Measurements from ENCODE around the gene VEZF1.

DNA sequence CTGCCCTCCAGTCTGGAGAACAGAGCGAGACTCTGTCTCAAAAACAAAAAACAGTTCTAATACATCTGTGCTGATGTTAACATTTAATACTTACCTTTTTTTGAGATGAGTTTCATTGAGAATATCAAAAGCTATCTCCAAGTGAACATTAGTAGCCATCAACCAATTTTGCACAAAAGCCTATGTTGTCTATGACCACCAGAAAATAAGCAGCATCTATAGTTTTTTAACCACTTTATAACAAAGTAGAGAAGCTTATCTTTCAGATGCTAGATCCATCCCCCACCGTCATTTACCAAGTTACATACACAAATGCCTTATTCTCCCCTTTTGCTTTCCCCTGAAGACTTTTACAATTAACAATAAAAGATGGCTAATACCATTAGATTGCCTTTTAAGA, 14.9 kb upstream of the VEZF1 start:
- TF ChIP-seq, protein P1, sequence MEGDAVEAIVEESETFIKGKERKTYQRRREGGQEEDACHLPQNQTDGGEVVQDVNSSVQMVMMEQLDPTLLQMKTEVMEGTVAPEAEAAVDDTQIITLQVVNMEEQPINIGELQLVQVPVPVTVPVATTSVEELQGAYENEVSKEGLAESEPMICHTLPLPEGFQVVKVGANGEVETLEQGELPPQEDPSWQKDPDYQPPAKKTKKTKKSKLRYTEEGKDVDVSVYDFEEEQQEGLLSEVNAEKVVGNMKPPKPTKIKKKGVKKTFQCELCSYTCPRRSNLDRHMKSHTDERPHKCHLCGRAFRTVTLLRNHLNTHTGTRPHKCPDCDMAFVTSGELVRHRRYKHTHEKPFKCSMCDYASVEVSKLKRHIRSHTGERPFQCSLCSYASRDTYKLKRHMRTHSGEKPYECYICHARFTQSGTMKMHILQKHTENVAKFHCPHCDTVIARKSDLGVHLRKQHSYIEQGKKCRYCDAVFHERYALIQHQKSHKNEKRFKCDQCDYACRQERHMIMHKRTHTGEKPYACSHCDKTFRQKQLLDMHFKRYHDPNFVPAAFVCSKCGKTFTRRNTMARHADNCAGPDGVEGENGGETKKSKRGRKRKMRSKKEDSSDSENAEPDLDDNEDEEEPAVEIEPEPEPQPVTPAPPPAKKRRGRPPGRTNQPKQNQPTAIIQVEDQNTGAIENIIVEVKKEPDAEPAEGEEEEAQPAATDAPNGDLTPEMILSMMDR (IDR thresholded peaks at IDR 0.05; ENCODE audit: poor library complexity), result no peak
- TF ChIP-seq EZH2phosphoT487 (IDR thresholded peaks at IDR 0.05; ENCODE audit: low read depth, severe bottlenecking, unreplicated experiment), result no peak
